Memory B cell (primary cell): ENCODE data around the gene EWSR1.
A peak's percentile ranks its signal among the peaks of the same experiment; 100 is the strongest.

Source experiments
- ATAC-seq: fragments of 150-1000 bp; cut with Tn5 transposase; 2 replicates; pipeline ENCODE4 v1.10.0; 2021; ENCODE audit warnings: low read depth, mild to moderate bottlenecking, moderate library complexity
- DNase-seq, 2 donors: peaks; one replicate each; pipeline ENCODE4 v3.0.0; 2022; ENCODE audit warnings: low spot score in 2 of 2
- H3K27ac Mint-ChIP-seq: one replicate; pipeline ENCODE4 v1.8.0; 2022; ENCODE audit warnings: mild to moderate bottlenecking, moderate library complexity, mixed read lengths
- H3K27me3 Mint-ChIP-seq: one replicate; pipeline ENCODE4 v1.8.0; 2022; ENCODE audit warnings: mixed read lengths
- H3K36me3 Mint-ChIP-seq: one replicate; pipeline ENCODE4 v1.8.0; 2022; ENCODE audit warnings: mild to moderate bottlenecking, mixed read lengths
- H3K4me1 Mint-ChIP-seq: one replicate; pipeline ENCODE4 v1.8.0; 2022; ENCODE audit warnings: mixed read lengths
- H3K4me3 Mint-ChIP-seq: one replicate; pipeline ENCODE4 v1.8.0; 2022; ENCODE audit warnings: mild to moderate bottlenecking, moderate library complexity, mixed read lengths
- H3K9me3 Mint-ChIP-seq: one replicate; pipeline ENCODE4 v1.8.0; 2022; ENCODE audit warnings: mixed read lengths

The EWSR1 gene

GRCh38 chr22:29310065-29310862 lies 42.2 kb downstream of the EWSR1 start:
- DNase-seq (no peak), ATAC-seq (peak; percentile 11)
- peaks cover 2% of the 10 kb centered on the region for H3K36me3 Mint-ChIP-seq
- H3K9me3 Mint-ChIP-seq, result no peaks in the 10 kb centered on the region
- H3K27ac Mint-ChIP-seq, result no peak overlapping the region
- H3K27me3 Mint-ChIP-seq, result peaks cover 36% of the 10 kb centered on the region
- peaks cover 28% of the 10 kb centered on the region for H3K4me1 Mint-ChIP-seq
- no peak overlapping the region for H3K4me3 Mint-ChIP-seq

GRCh38 chr22:29310863-29311339 lies 42.8 kb downstream of the EWSR1 start:
- Mint-ChIP-seq H3K27me3 (peaks cover 35% of the 10 kb centered on the region), H3K4me1 (peaks cover 25% of the 10 kb centered on the region), H3K4me3 (peak overlapping the region; percentile 11), H3K36me3 (peaks cover 2% of the 10 kb centered on the region), H3K27ac (no peak overlapping the region), H3K9me3 (no peaks in the 10 kb centered on the region)
- peak; percentile 63 for ATAC-seq
- DNase-seq, result peak; percentile 46 to 47

- no peak for ATAC-seq
- Mint-ChIP-seq H3K36me3 (peaks cover 2% of the 10 kb centered on the region), H3K27ac (no peak overlapping the region), H3K4me1 (peaks cover 19% of the 10 kb centered on the region), H3K9me3 (no peaks in the 10 kb centered on the region), H3K27me3 (peaks cover 36% of the 10 kb centered on the region), H3K4me3 (no peak overlapping the region)
- DNase-seq, result no peak
These were observed 43.6 kb downstream of the EWSR1 start for GRCh38 chr22:29311464-29312217.

- Mint-ChIP-seq H3K4me1 (peaks cover 16% of the 10 kb centered on the region), H3K27ac (no peak overlapping the region), H3K4me3 (no peak overlapping the region), H3K9me3 (no peaks in the 10 kb centered on the region), H3K36me3 (peaks cover 4% of the 10 kb centered on the region), H3K27me3 (peaks cover 37% of the 10 kb centered on the region)
- DNase-seq (no peak), ATAC-seq (no peak)
These were observed 44.4 kb downstream of the EWSR1 start for GRCh38 chr22:29312218-29313125.

- no peak for DNase-seq
- Mint-ChIP-seq H3K27me3 (peaks cover 35% of the 10 kb centered on the region), H3K27ac (no peak overlapping the region), H3K4me3 (no peak overlapping the region), H3K36me3 (peaks cover 4% of the 10 kb centered on the region), H3K4me1 (peaks cover 15% of the 10 kb centered on the region), H3K9me3 (no peaks in the 10 kb centered on the region)
- peak; percentile 25 for ATAC-seq
These were observed 45.1 kb downstream of the EWSR1 start for GRCh38 chr22:29313126-29313575.

GRCh38 chr22:29313576-29314466 lies 45.8 kb downstream of the EWSR1 start:
- Mint-ChIP-seq H3K27ac (no peak overlapping the region), H3K27me3 (peaks cover 35% of the 10 kb centered on the region), H3K9me3 (no peaks in the 10 kb centered on the region), H3K4me1 (peaks cover 15% of the 10 kb centered on the region), H3K36me3 (peaks cover 4% of the 10 kb centered on the region), H3K4me3 (peak overlapping the region; percentile 66)
- no peak for DNase-seq
- no peak for ATAC-seq

GRCh38 chr22:29314537-29315285 lies 46.6 kb downstream of the EWSR1 start:
- peak overlapping the region; percentile 66 for H3K4me3 Mint-ChIP-seq
- peaks cover 35% of the 10 kb centered on the region for H3K27me3 Mint-ChIP-seq
- no peaks in the 10 kb centered on the region for H3K9me3 Mint-ChIP-seq
- H3K4me1 Mint-ChIP-seq, result peaks cover 13% of the 10 kb centered on the region
- no peak for ATAC-seq
- H3K36me3 Mint-ChIP-seq, result peaks cover 4% of the 10 kb centered on the region
- H3K27ac Mint-ChIP-seq, result no peak overlapping the region
- DNase-seq, result no peak

GRCh38 chr22:29315286-29316140 lies 47.4 kb downstream of the EWSR1 start, which contains the start of gene RASL10A:
RASL10A (minus strand) TSS chr22:29315697; CDS start chr22:29315246, 451 bp downstream.
- Mint-ChIP-seq H3K9me3 (no peaks in the 10 kb centered on the region), H3K36me3 (peaks cover 4% of the 10 kb centered on the region), H3K4me3 (peak within 1 kb of the TSS; percentile 66), H3K27ac (no peak within 1 kb of the TSS), H3K27me3 (peaks cover 35% of the 10 kb centered on the region), H3K4me1 (peaks cover 13% of the 10 kb centered on the region)
- DNase-seq (no peak), ATAC-seq (no peak)

GRCh38 chr22:29316141-29316828 lies 48.2 kb downstream of the EWSR1 start:
- Mint-ChIP-seq H3K4me1 (peaks cover 11% of the 10 kb centered on the region), H3K27ac (no peak overlapping the region), H3K4me3 (peak overlapping the region; percentile 61), H3K9me3 (no peaks in the 10 kb centered on the region), H3K27me3 (peaks cover 33% of the 10 kb centered on the region), H3K36me3 (peaks cover 4% of the 10 kb centered on the region)
- ATAC-seq (no peak), DNase-seq (no peak)

GRCh38 chr22:29317827-29318454 lies 49.9 kb downstream of the EWSR1 start:
- no peak overlapping the region for H3K4me3 Mint-ChIP-seq
- no peak for ATAC-seq
- no peak overlapping the region for H3K27ac Mint-ChIP-seq
- peaks cover 4% of the 10 kb centered on the region for H3K36me3 Mint-ChIP-seq
- H3K4me1 Mint-ChIP-seq, result peaks cover 10% of the 10 kb centered on the region
- no peaks in the 10 kb centered on the region for H3K9me3 Mint-ChIP-seq
- peaks cover 25% of the 10 kb centered on the region for H3K27me3 Mint-ChIP-seq
- DNase-seq, result no peak

- H3K27ac Mint-ChIP-seq, result no peak overlapping the region
- peaks cover 15% of the 10 kb centered on the region for H3K27me3 Mint-ChIP-seq
- H3K36me3 Mint-ChIP-seq, result peaks cover 4% of the 10 kb centered on the region
- ATAC-seq, result no peak
- H3K4me3 Mint-ChIP-seq, result no peak overlapping the region
- peaks cover 6% of the 10 kb centered on the region for H3K4me1 Mint-ChIP-seq
- no peaks in the 10 kb centered on the region for H3K9me3 Mint-ChIP-seq
- DNase-seq, result no peak
These were observed 51.0 kb downstream of the EWSR1 start for GRCh38 chr22:29319072-29319471.
